GM10847 (cell line): Measurements from ENCODE around the gene LTB4R.

ENCODE experiments used
- POLR2A ChIP-seq: IDR thresholded peaks from 2 replicates; pipeline ENCODE4 v1.6.1; 2011; ENCODE audit not compliant: insufficient read length; ENCODE audit errors: extremely low read depth

LTB4R gene

DNA sequence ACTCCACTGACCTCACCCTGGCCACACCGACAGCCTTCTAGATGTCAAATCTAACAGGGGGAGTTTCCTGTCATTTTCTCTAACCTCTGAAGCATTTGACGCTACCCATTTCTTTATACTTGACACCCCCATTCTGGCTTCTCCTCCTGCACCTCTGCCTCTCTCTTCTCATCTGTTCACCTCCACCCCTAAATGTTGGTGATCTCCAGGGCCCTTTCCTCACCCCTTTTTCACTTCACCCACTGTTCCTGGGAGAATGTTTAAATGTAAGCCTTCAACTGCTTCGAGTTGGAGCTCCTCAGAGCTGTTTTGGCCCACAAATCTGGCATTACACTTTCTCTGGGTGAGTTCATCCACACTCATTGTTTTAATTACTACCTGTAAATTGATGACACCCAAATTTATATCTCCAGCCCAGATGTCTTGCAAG, 39.5 kb upstream of the LTB4R start:
- no peak for TF ChIP-seq POLR2A

DNA sequence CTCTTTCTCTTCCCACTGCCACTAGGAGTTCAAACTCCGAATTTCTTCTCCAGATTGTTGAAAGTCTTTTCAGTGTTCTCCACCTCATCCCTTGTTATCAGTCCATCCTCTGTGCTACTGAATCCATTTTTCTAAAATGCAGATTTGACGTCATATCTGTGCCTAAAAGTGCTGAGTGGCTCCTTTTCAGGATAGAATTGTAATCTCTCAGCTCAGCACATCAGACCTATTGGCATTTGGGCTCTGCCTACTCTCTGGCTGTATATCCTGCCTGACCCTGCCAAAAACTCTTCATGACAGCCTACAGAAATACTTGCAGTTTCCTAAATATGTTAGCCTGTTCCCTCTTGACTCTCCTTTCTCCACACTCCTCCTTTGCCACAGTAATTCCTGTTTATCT, 38.8 kb upstream of the LTB4R start:
- no peak for TF ChIP-seq POLR2A

DNA sequence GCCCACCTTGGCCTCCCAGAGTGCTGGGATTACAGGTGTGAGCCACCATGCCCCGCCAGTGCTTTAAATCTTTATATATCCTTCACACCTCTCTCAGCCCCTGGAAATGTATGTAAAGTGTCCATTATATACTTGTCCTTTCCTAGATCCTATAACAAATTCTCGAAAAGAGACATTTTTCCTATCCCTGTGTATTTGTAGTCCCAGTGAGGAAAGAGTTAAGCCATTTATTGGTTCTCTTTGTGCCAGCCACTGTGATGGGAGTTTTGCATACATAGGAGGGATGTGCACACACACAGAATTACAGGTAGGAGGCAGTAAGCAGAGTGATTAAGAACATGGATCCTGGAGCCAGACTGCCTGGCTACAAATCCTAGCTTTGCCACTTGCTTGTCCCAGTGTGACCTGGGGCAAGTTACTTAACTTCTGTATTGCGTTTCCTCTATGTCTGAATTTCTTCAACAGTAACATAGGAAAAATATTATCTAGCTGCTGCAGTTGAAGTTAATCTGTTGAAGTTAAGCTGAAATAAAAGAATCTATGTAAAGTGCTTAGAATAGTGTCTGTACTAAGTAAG, 37.8 kb upstream of the LTB4R start:
- TF ChIP-seq POLR2A = no peak

DNA sequence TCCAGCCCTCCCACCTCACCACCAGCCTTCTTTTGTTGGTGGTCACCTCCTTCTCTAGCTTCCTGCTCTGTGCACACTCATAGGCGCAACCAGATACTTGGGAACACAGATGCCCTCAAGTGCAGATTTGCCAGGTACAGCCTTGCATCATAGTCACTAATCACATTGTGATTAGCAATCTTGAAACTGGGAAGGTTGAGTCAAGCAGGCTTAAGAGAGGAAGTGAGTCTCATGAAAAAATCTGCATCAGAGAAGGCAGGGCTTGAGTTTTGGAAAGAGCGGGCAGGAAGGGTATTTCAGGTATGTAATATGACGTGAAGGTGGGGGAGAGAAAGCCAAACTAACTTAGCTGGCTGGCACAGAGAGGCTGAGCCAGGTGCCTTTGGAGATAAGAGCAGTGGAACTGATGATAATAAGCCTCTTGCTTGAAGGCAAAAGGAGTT, 37.2 kb upstream of the LTB4R start:
- TF ChIP-seq POLR2A = no peak

DNA sequence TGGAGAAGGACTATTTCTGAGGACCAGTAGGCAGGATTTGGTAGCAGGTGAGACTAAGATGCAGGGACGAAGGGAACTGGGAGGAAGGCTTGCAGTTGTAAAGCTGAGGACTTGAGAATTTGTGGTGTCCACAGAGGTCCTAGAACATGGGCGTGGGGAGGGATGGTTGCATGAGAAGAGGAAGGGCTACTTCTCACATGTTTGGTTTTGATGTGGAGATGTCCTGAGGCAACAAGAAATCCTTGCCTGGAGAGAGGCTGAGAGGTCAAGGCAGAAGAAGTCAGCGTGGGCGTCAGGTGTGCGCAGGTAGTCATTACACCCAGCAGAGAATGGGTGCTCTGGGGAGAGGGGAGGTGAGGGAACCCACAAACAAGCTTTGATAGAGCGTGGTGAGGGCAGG, 34.2 kb upstream of the LTB4R start:
- TF ChIP-seq POLR2A = no peak

DNA sequence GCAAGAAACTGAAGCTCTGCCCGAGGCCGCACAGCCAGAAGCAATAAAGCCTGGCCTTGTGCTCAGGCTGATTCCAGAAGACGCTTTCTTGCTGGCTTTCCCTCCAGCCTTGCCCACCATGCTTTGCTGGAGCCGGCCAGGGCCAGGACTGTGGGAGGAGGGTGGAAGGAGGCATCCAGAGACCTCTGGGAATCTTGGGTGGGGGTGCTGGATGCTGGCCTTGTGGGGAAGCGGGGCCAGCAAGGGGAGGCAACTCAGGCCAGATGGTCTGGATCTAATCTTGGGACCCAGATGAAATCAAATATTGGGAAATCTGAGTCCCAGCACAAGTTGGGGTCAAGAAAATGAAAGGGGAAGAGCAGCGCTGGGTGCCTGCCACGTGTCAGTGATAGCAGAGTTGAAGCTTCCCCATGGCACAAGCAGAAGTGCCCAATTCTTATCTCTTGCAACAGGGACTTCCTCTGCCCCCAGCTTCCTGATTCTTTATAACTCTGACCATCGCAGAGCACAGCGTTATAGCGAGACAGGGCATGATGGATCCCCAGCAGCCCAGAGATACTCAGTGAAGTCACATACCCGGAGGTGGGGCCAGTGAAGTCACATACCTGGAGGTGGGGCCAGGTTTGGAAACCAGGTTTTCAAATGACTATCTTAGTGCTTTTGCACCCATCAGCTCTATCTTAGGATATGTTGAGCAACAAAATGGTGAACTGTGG, 33.5 kb upstream of the LTB4R start:
- no peak for TF ChIP-seq POLR2A

DNA sequence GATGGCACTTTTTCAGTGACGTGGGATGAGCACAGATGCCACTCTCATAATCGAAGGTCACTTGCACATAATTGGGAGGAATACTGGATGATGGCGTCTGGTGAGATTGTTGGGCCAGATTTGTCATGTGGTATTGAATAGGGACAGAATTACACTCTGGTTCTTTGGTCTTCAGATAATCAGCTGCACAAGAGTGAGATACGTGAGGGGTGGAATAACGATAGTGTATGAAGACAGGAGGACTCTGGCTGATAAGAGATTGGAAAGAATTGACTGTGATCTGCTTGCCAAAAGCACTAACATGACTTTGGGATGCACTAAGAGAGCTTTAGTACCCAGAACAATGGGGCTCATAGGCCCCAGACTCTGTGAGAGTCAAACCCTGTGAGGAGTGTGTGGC, 32.9 kb upstream of the LTB4R start:
- TF ChIP-seq POLR2A = no peak

DNA sequence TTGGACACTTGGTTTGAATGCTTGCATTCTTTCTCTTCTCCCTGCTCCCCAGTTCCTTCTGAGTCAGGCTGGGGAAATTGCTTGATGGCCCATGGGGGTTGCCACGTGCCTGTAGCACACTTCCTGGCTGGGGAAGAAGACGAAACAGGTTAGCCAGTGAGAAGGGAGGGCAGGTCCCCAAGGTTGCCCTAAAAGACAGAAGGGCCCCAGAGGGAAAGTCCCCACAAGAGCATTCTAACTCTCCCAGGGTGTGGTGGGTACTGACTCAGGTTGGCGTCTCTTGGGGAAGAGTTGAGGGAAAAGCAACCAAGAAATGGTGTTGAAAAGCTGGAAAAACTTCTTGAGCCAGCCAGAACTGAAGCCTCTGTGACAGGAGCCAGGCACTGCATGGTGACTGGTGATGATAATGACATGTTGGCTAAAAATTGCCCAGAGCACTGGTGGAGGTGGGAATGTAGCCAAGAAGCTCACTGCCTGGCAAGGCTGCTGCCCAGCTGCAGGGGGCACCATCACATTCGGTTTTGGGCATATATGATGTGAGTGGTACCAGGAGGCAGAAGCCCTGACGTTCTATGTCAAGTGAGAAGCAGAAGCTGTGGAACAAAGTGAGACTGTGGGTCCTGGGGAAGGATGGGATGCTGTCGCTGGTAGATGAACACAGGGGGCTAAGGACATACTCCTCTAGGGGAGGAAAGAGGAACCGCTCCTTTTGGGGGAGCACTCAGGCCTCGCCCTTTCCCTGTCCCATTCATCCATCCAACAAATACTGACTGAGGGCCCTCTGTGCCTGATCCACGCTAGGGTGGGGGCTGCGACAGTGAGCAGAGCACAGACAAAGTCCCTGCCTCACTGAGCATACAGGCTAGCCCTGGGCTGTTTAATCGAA, 31.8 kb upstream of the LTB4R start:
- no peak for TF ChIP-seq POLR2A

DNA sequence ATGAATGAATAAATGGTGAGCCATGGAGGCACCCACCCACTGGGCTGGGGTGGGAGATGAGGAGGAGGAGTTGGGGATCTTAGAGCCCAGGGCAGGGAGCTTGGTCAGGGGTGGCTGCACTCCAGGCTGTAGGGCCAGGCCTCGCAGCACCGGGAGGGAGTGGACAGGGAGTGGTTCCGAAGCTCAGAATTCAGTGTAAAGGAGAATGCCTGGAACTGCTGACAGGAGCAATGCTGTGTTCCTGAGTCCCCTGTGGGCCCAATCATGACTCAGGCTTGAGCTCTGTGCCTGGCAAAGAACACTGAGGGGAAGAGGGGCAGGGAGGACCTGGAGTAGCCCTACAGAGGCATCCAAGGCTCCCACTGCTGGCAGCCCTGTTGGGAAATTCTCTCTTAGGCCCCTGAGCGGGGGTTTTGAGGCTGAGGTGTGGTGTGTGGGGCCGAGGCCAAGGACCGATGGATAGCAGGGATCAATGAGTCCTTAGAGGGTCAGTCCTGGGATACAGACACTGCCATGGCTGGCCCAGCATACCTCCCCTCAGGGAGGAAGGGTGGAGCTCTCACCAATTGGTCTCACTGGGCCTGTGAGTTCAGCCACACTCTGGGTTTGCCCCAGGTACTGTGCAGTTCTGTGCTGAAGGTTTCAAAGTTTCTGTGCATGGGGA, 30.4 kb upstream of the LTB4R start:
- TF ChIP-seq POLR2A = no peak

DNA sequence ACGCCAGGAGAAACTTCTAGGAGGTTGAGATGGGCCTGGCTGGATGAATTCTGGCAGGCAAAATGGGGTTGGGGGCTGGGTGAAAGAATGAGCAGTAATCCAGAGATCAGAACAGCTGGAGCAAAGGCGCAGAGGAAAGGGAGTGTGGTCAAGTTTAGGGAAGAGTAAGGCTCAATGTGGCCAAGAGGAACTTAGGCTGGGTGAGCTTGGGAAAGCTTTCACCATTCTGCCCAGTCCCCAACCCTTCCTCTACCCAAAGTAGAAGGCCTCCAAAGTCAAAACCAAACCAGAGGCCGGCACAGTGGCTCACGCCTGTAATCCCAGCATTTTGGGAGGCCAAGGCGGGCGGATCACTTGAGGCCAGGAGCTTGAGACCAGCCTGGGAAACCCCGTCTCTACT, 29.7 kb upstream of the LTB4R start:
- no peak for TF ChIP-seq POLR2A

DNA sequence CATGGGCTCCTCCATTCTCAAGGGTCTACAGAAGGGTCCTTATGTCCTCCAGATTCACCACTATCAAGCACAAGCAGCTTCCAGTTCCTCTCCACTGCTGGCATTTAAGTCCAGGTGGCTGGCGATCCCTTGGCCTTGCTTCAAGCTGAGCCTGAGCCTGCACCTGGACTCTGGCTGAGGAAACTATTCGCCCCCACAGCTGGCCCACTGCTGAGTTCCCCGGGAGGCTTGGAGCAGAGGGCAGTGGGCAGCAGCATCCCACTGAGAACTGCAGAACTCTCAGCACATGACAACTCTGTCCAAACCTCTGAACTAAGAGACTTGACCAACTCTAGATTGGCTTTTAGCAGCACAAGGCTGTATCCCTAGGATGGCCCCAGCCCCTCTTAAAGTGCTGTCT, 28.6 kb upstream of the LTB4R start:
- no peak for TF ChIP-seq POLR2A

DNA sequence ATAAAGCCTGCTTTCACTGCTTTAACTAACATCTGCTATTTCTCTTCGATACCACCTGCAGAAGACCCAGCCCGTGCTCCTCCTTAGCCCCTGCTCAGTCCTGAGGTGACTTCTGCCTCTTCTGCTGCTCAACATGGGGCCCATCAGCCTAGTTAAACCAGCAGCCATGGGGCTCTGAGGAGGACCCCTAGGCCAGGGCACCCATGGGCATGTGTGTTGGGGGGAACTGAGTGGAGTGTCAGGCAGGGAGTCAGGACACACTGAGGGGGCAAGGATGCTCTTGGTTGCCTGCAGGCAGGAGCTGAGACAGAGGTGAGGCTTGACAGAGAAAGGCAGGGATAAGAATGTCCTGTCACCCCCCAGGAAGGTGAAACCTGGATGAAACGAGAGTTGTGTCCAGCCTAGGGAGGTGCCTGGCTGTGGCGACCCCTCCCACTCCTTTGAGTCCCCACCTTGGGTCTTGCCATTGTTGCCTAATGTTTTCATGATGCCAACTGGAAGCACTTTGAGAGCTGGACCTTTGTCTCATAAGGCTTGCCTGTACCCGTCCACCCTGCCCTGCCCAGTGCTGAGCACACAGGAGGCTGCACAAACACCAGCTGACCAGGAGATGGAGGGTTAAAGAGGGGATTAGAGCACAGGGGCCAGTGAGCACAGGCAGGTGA, 27.4 kb upstream of the LTB4R start:
- no peak for TF ChIP-seq POLR2A

DNA sequence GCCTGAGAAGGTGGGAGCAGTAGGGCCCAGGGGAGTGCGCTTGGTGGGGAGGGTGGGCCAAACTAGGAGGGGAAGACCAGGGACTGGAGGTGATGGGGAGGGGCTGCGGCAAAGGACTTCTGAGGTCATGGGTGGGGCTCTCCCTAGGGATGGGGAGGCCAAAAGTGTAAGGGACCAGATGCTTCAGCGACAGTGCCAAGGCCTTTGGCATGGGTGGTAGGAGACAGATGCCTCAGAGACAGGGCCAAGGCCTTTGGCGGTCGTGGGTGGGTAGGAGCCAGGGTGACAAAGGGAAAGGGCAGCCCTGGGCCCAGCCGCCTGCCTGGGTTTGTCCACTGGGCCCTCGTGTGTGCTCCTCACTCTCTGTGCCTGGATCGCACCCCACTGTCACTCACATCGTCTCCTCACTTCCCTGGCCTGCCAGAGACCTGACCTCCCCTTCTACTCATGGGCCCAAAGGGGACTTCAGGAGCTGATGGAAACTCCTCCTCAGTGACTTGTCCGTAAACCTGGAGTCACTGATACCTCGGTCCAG, 26.7 kb upstream of the LTB4R start:
- TF ChIP-seq POLR2A = no peak

DNA sequence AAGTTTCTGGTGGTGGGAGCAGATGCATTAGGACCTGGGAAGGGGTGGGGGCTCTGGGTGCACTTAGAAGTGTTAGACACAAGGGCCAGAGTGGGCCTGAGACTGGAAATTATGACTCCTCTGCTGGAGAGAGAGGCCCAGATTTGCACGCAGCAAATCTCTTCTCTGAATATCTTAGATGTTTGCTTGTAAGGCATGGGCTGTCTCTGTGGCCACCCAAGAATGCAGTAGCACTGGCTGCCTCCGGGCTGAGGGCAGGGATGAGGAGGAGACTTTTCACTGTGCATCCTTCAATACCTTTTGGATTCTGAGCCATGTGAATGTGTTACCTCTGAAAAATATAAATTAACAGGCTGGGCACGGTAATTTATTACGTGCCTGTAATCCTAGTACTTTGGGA, 26.0 kb upstream of the LTB4R start:
- no peak for TF ChIP-seq POLR2A

DNA sequence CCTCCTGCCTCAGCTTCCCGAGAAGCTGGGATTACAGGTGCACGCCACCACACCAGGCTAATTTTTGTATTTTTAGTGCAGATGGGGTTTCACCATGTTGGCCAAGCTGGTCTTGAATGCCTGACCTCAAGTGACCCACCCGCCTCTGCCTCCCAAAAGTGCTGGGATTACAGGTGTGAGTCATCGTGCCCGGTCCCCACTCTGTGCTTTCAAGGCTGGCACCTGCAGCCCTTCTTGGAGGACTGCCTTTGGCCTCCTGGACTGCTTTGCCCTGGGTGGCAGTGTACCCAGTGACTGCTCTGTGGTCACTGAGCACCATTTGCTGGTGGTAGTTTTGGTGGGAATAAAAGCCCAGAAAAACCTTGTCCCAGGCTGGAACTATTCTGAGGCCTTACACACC, 24.3 kb upstream of the LTB4R start:
- no peak for TF ChIP-seq POLR2A
